Astrocyte (in vitro differentiated cells and primary cell): ENCODE measurements around the gene TFG.

Experiments
- EZH2 ChIP-seq: IDR thresholded peaks from 2 replicates; pipeline ENCODE4 v1.6.1; 2012; ENCODE audit warnings: mild to moderate bottlenecking, low read length, inconsistent platforms; ENCODE audit not compliant: insufficient read depth
- TF ChIP-seq, protein P1 (sequence below): IDR thresholded peaks from 2 replicates; pipeline ENCODE4 v1.5.1; 2011; ENCODE audit warnings: low read depth, mild to moderate bottlenecking, inconsistent platforms, low read length, moderate library complexity; ENCODE audit not compliant: insufficient read depth

DNA sequence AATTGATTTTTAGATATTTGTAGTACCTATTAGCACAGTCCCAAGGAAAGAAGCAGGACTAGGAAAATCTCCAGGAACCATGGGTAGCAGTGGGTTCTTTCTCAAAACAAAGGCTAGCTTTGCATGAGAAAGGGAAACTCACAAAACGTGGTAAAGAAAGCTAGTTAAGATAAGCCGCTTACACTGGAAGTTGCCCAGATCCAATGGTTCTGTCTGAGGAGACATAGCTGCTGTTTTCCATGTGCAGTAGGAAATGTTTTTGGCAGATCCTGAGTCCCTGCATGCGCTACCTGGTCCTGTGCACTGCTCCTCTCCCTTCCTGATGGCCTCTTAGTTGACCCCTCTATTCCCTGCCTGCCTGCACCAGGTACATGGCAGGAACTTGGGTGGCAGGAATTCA, 60.4 kb downstream of the TFG start:
- TF ChIP-seq, protein P1, sequence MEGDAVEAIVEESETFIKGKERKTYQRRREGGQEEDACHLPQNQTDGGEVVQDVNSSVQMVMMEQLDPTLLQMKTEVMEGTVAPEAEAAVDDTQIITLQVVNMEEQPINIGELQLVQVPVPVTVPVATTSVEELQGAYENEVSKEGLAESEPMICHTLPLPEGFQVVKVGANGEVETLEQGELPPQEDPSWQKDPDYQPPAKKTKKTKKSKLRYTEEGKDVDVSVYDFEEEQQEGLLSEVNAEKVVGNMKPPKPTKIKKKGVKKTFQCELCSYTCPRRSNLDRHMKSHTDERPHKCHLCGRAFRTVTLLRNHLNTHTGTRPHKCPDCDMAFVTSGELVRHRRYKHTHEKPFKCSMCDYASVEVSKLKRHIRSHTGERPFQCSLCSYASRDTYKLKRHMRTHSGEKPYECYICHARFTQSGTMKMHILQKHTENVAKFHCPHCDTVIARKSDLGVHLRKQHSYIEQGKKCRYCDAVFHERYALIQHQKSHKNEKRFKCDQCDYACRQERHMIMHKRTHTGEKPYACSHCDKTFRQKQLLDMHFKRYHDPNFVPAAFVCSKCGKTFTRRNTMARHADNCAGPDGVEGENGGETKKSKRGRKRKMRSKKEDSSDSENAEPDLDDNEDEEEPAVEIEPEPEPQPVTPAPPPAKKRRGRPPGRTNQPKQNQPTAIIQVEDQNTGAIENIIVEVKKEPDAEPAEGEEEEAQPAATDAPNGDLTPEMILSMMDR, result no peak
- TF ChIP-seq EZH2, result no peak
